PC-3 (cell line): ENCODE data around the gene RDM1.

ENCODE experiments used
- EZH2 ChIP-seq: fragments of 300-600 bp; sonication (generic); IDR thresholded peaks from one replicate; pipeline ENCODE4 v1.6.1; 2017; ENCODE audit warnings: antibody characterized with exemption, mild to moderate bottlenecking, low read length; ENCODE audit not compliant: unreplicated experiment
- EZH2phosphoT487 ChIP-seq: fragments of 300-600 bp; sonication (generic); IDR thresholded peaks from 2 replicates; pipeline ENCODE4 v1.6.1; 2018; ENCODE audit warnings: mild to moderate bottlenecking, antibody characterized with exemption, low read length, borderline replicate concordance
- TF ChIP-seq, protein P1 (sequence below): fragments of 300-600 bp; sonication (generic); conservative IDR thresholded peaks from 2 replicates; pipeline ENCODE4 v1.5.1; 2017; ENCODE audit warnings: antibody characterized with exemption, low read depth, mild to moderate bottlenecking, low read length

DNA sequence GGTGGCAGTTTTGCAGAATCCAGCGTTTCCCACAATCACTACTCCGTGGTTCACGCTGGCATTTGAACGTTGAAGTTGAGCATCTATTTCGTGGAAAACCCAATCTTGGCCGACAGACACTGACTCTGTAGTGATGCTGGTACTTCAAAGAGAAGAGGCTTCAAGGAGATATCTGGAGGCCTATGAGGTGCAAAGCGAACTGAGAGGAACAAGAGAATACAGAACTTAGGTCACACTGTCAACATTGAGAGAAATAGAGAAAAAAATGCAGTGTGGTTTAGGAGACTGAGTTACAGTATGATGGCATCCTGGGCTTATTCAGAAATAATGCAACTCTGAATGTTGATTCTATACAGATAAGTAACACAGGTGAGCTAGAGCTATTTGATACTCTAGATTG, 34.7 kb upstream of the RDM1 start:
- TF ChIP-seq, protein P1, sequence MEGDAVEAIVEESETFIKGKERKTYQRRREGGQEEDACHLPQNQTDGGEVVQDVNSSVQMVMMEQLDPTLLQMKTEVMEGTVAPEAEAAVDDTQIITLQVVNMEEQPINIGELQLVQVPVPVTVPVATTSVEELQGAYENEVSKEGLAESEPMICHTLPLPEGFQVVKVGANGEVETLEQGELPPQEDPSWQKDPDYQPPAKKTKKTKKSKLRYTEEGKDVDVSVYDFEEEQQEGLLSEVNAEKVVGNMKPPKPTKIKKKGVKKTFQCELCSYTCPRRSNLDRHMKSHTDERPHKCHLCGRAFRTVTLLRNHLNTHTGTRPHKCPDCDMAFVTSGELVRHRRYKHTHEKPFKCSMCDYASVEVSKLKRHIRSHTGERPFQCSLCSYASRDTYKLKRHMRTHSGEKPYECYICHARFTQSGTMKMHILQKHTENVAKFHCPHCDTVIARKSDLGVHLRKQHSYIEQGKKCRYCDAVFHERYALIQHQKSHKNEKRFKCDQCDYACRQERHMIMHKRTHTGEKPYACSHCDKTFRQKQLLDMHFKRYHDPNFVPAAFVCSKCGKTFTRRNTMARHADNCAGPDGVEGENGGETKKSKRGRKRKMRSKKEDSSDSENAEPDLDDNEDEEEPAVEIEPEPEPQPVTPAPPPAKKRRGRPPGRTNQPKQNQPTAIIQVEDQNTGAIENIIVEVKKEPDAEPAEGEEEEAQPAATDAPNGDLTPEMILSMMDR = no peak
- TF ChIP-seq EZH2 = no peak
- no peak for TF ChIP-seq EZH2phosphoT487
